ENCODE measurements around the gene ZNF292.

- no peak for TF ChIP-seq GATA2 (IDR thresholded peaks at IDR 0.05; ENCODE audit: low read depth, low read length)
- TF ChIP-seq GATA3 (IDR thresholded peaks at IDR 0.05; ENCODE audit: low read depth, low read length) = no peak
Observed at GRCh38 chr6:87174078-87174579, 18.8 kb downstream of the ZNF292 start.

Measured in SH-SY5Y (cell line).